ENCODE results near the gene CCSER2. TPM values are rescaled to one million over a fixed set of nuclear protein-coding genes. Genes with fewer than 3 reads are reported as not detected.

The CCSER2 gene
- total and polyA plus RNA-seq, 4 donors, result 9.4 to 83.5 (median 32.5) TPM

- peaks cover 0 to 5% (median 0%) of the 10 kb centered on the region in 5 donors for H3K4me1 ChIP-seq (ENCODE audit: control insufficient read depth in 5 of 5, insufficient read depth in 5 of 5, low read length in 5 of 5)
- no peak overlapping the region for H3K27ac ChIP-seq (ENCODE audit: low read depth in 1 of 2, low read length in 1 of 2)
- no peaks in the 10 kb centered on the region for H3K36me3 ChIP-seq (ENCODE audit: control insufficient read depth in 4 of 4, insufficient read depth in 4 of 4, low read length in 4 of 4)
- no peak for ATAC-seq (ENCODE audit: insufficient read depth, low FRiP score)
- no peaks in the 10 kb centered on the region for H3K27me3 ChIP-seq (ENCODE audit: control insufficient read depth in 3 of 3, insufficient read depth in 3 of 3, low read length in 2 of 3)
- no peak for DNase-seq
- H3K4me3 ChIP-seq, result no peak overlapping the region
- H3K9me3 ChIP-seq (ENCODE audit: control insufficient read depth in 4 of 4, insufficient read depth in 3 of 4, low read length in 3 of 4), result peaks cover 0 to 2% (median 0%) of the 10 kb centered on the region in 4 donors
- TF ChIP-seq, protein P1, sequence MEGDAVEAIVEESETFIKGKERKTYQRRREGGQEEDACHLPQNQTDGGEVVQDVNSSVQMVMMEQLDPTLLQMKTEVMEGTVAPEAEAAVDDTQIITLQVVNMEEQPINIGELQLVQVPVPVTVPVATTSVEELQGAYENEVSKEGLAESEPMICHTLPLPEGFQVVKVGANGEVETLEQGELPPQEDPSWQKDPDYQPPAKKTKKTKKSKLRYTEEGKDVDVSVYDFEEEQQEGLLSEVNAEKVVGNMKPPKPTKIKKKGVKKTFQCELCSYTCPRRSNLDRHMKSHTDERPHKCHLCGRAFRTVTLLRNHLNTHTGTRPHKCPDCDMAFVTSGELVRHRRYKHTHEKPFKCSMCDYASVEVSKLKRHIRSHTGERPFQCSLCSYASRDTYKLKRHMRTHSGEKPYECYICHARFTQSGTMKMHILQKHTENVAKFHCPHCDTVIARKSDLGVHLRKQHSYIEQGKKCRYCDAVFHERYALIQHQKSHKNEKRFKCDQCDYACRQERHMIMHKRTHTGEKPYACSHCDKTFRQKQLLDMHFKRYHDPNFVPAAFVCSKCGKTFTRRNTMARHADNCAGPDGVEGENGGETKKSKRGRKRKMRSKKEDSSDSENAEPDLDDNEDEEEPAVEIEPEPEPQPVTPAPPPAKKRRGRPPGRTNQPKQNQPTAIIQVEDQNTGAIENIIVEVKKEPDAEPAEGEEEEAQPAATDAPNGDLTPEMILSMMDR (IDR thresholded peaks at IDR 0.05; ENCODE audit: control extremely low read depth, extremely low read depth), result no peak
- no peak overlapping the region for H3K9ac ChIP-seq (ENCODE audit: insufficient read depth in 1 of 2, low read length in 2 of 2)
Observed at GRCh38 chr10:84545651-84546050, 217.3 kb downstream of the CCSER2 start.

DNA sequence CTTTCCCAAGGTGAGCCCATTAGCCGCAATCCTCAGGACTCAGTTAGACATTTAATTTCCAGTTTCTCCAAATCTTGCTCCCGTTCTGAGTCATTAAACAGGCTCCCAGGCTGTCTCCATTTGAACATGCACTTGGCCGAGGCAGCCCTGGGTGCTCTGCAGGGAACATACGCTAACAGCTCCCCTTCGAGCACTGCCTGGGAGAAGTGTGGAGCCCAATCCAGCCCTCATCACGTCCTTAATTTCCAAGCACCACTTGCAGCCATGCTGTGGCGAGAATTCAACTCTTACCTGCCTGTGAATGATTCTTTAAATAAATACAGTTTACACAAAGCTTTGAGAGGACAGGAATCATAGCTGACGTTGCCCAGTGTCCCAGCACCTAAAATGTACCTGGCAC lies 218.2 kb downstream of the CCSER2 start:
- TF ChIP-seq, protein P1 (IDR thresholded peaks at IDR 0.05; ENCODE audit: control extremely low read depth, extremely low read depth), result no peak
- Histone ChIP-seq H3K4me1 (ENCODE audit: control insufficient read depth in 5 of 5, insufficient read depth in 5 of 5, low read length in 5 of 5) (peaks cover 0 to 5% (median 0%) of the 10 kb centered on the region in 5 donors), H3K9me3 (ENCODE audit: control insufficient read depth in 4 of 4, insufficient read depth in 3 of 4, low read length in 3 of 4) (no peaks in the 10 kb centered on the region), H3K9ac (ENCODE audit: insufficient read depth in 1 of 2, low read length in 2 of 2) (no peak overlapping the region), H3K27ac (ENCODE audit: low read depth in 1 of 2, low read length in 1 of 2) (no peak overlapping the region), H3K4me3 (no peak overlapping the region), H3K36me3 (ENCODE audit: control insufficient read depth in 4 of 4, insufficient read depth in 4 of 4, low read length in 4 of 4) (no peaks in the 10 kb centered on the region), H3K27me3 (ENCODE audit: control insufficient read depth in 3 of 3, insufficient read depth in 3 of 3, low read length in 2 of 3) (no peaks in the 10 kb centered on the region)
- DNase-seq, result no peak
- 67 to 81% methylated on average over 8 of the region's 8 CpGs for WGBS, 2 donors
- ATAC-seq (ENCODE audit: insufficient read depth, low FRiP score), result peak; percentile 33

DNA sequence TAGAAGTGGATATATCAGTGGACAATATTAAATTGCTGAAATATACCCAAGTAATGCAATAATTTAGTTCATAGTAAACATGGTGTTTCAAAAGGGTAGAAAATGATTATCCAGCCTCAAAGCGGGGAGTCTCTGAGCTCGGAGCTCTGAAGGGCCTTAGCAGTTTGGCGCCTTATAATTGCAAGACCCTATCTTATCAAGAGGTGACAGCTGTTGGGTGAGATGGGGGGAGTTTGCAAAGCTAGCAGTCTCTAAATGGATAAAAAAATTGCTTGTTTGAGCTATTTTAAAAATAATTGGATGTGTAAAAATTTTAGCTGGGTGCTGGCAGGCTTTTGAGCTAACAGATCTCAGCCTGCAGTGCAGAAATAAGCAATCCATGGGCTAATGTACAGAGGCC lies 219.2 kb downstream of the CCSER2 start:
- H3K4me1 ChIP-seq (ENCODE audit: control insufficient read depth in 5 of 5, insufficient read depth in 5 of 5, low read length in 5 of 5), result peaks cover 0 to 4% (median 0%) of the 10 kb centered on the region in 5 donors
- H3K27ac ChIP-seq (ENCODE audit: low read depth in 1 of 2, low read length in 1 of 2), result no peak overlapping the region
- no peak overlapping the region for H3K9ac ChIP-seq (ENCODE audit: insufficient read depth in 1 of 2, low read length in 2 of 2)
- 75 to 81% methylated on average over 3 of the region's 3 CpGs for WGBS, 2 donors
- no peaks in the 10 kb centered on the region for H3K27me3 ChIP-seq (ENCODE audit: control insufficient read depth in 3 of 3, insufficient read depth in 3 of 3, low read length in 2 of 3)
- TF ChIP-seq, protein P1 (IDR thresholded peaks at IDR 0.05; ENCODE audit: control extremely low read depth, extremely low read depth), result no peak
- no peaks in the 10 kb centered on the region for H3K36me3 ChIP-seq (ENCODE audit: control insufficient read depth in 4 of 4, insufficient read depth in 4 of 4, low read length in 4 of 4)
- H3K9me3 ChIP-seq (ENCODE audit: control insufficient read depth in 4 of 4, insufficient read depth in 3 of 4, low read length in 3 of 4), result no peaks in the 10 kb centered on the region
- no peak overlapping the region for H3K4me3 ChIP-seq
- ATAC-seq (ENCODE audit: insufficient read depth, low FRiP score) (no peak), DNase-seq (no peak)

- DNase-seq (no peak), ATAC-seq (ENCODE audit: insufficient read depth, low FRiP score) (no peak)
- no peaks in the 10 kb centered on the region for H3K4me1 ChIP-seq (ENCODE audit: control insufficient read depth in 5 of 5, insufficient read depth in 5 of 5, low read length in 5 of 5)
- no peaks in the 10 kb centered on the region for H3K9me3 ChIP-seq (ENCODE audit: control insufficient read depth in 4 of 4, insufficient read depth in 3 of 4, low read length in 3 of 4)
- H3K4me3 ChIP-seq, result no peak overlapping the region
- no peak overlapping the region for H3K9ac ChIP-seq (ENCODE audit: insufficient read depth in 1 of 2, low read length in 2 of 2)
- TF ChIP-seq, protein P1 (IDR thresholded peaks at IDR 0.05; ENCODE audit: control extremely low read depth, extremely low read depth), result no peak
- H3K36me3 ChIP-seq (ENCODE audit: control insufficient read depth in 4 of 4, insufficient read depth in 4 of 4, low read length in 4 of 4), result no peaks in the 10 kb centered on the region
- H3K27me3 ChIP-seq (ENCODE audit: control insufficient read depth in 3 of 3, insufficient read depth in 3 of 3, low read length in 2 of 3), result no peaks in the 10 kb centered on the region
- WGBS, 2 donors, result 26 to 44% methylated on average over 5 of the region's 5 CpGs
- H3K27ac ChIP-seq (ENCODE audit: low read depth in 1 of 2, low read length in 1 of 2), result no peak overlapping the region
Observed at GRCh38 chr10:84548869-84549268, 220.5 kb downstream of the CCSER2 start.
